ENCODE measurements around the gene CLIC4.
A peak's percentile ranks its signal among the peaks of the same experiment; 100 is the strongest.

GRCh38 chr1:24720152-24720551 lies 25.1 kb upstream of the CLIC4 start:
- TF ChIP-seq, protein P1, sequence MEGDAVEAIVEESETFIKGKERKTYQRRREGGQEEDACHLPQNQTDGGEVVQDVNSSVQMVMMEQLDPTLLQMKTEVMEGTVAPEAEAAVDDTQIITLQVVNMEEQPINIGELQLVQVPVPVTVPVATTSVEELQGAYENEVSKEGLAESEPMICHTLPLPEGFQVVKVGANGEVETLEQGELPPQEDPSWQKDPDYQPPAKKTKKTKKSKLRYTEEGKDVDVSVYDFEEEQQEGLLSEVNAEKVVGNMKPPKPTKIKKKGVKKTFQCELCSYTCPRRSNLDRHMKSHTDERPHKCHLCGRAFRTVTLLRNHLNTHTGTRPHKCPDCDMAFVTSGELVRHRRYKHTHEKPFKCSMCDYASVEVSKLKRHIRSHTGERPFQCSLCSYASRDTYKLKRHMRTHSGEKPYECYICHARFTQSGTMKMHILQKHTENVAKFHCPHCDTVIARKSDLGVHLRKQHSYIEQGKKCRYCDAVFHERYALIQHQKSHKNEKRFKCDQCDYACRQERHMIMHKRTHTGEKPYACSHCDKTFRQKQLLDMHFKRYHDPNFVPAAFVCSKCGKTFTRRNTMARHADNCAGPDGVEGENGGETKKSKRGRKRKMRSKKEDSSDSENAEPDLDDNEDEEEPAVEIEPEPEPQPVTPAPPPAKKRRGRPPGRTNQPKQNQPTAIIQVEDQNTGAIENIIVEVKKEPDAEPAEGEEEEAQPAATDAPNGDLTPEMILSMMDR (IDR thresholded peaks at IDR 0.05) = no peak
- TF ChIP-seq EP300 (IDR thresholded peaks at IDR 0.05) = peak in 1 of 2 donors; percentile 85

Data from tibial nerve (tissue), 4 donors.